C4-2B (cell line): Measurements from ENCODE around the gene AFF3.

ENCODE experiments used
- H3K27ac ChIP-seq: fragments of 450-650 bp; 2 replicates; pipeline ENCODE4 v1.5.1; 2017
- ZFX ChIP-seq: fragments of 450-650 bp; IDR thresholded peaks from 2 replicates; pipeline ENCODE4 v1.6.1; 2017
- TF ChIP-seq, protein P1 (sequence below): fragments of 450-650 bp; conservative IDR thresholded peaks from 2 replicates; pipeline ENCODE4 v1.5.1; 2017; ENCODE audit warnings: mild to moderate bottlenecking

AFF3 gene

DNA sequence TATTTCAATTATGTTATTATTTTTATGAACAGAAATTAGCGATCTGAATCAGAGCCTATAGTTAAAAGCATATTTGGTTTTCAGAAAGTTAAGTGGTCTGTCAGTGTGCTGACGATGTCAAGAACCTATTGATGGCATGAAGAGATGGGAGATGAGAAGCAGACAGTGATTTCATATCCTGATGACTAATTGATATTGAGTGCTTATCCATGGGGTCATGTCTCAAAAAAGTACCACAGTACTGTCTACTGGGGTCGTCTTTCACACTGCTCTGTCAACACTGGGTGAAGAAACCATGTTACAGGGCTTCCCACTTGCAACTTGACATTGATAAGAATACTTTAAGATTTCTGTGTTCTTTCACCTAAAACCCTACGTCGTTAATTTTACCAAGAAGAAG lies 297.1 kb downstream of the AFF3 start:
- no peak overlapping the region for H3K27ac ChIP-seq
- no peak for TF ChIP-seq ZFX
- TF ChIP-seq, protein P1, sequence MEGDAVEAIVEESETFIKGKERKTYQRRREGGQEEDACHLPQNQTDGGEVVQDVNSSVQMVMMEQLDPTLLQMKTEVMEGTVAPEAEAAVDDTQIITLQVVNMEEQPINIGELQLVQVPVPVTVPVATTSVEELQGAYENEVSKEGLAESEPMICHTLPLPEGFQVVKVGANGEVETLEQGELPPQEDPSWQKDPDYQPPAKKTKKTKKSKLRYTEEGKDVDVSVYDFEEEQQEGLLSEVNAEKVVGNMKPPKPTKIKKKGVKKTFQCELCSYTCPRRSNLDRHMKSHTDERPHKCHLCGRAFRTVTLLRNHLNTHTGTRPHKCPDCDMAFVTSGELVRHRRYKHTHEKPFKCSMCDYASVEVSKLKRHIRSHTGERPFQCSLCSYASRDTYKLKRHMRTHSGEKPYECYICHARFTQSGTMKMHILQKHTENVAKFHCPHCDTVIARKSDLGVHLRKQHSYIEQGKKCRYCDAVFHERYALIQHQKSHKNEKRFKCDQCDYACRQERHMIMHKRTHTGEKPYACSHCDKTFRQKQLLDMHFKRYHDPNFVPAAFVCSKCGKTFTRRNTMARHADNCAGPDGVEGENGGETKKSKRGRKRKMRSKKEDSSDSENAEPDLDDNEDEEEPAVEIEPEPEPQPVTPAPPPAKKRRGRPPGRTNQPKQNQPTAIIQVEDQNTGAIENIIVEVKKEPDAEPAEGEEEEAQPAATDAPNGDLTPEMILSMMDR: no peak

- TF ChIP-seq, protein P1: no peak
- no peak for TF ChIP-seq ZFX
These were observed 299.9 kb downstream of the AFF3 start for GRCh38 chr2:99842451-99842850.

DNA sequence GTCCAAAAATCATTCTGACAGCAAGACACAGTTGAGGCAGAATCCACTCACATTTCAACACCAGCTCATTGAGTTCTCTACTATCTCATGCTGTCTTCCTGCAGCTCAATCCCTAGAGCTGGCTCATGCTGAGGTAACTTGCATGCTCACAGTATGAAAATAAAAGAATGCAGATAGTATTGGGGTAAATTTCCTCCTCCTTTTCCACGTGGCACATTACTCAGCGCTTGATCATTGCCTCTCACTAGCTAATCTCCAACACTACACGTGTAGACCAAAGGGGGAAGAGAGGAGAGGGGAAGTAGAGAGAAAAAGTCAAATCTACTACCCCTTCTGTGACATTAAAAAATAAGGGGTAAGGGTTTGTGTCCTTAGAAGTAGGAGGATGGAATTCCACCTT lies 300.6 kb downstream of the AFF3 start:
- no peak overlapping the region for H3K27ac ChIP-seq
- TF ChIP-seq ZFX: no peak
- TF ChIP-seq, protein P1: no peak

More at GRCh38 chr2:99842451-99842850, 299.9 kb downstream of the AFF3 start:
- no peak overlapping the region for H3K27ac ChIP-seq

DNA sequence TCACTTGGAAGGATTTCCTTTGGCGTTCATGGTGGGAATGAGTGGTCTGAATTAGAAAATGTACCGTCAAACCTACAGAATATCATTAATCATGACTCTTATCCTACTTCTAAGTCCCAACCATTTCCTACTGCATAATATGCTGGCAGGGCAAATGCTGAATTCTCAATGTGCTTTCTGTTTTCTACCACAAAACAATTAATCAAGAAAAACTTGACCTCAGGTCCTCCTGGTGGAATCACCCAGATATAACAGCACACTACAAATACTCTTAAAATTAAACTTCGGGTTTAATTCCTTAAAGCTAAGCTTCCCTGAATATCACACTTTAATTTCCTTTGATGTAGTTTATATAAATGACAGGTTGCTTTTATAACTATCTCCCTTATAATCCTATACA lies 301.6 kb downstream of the AFF3 start:
- TF ChIP-seq, protein P1: no peak
- TF ChIP-seq ZFX: no peak
- H3K27ac ChIP-seq: no peak overlapping the region

GRCh38 chr2:99836690-99837605 lies 305.4 kb downstream of the AFF3 start:
- H3K27ac ChIP-seq: no peak overlapping the region
- no peak for TF ChIP-seq ZFX
- TF ChIP-seq, protein P1: no peak

- H3K27ac ChIP-seq: no peak overlapping the region
- TF ChIP-seq, protein P1: no peak
- no peak for TF ChIP-seq ZFX
These were observed 308.0 kb downstream of the AFF3 start for GRCh38 chr2:99834426-99834825.

- no peak overlapping the region for H3K27ac ChIP-seq
- TF ChIP-seq ZFX: no peak
- TF ChIP-seq, protein P1: no peak
These were observed 308.7 kb downstream of the AFF3 start for GRCh38 chr2:99833586-99834201.
